Activated CD4-positive, alpha-beta T cell treated with anti-CD3 and anti-CD28 coated beads, Interleukin-2, amount 10 ng/mL, durations not matched to agents 24 days and 14 days (primary cell): ENCODE results near the gene MCHR1. TPM values are rescaled to one million over a fixed set of nuclear protein-coding genes. Genes with fewer than 3 reads are reported as not detected.
"Not testable (repeated sequence)": the region's sequence is repeated elsewhere in the genome, so short reads cannot be mapped to it uniquely, and the experiment has no call there.

Source experiments
- DNase-seq: peaks from one replicate; pipeline ENCODE4 v3.0.0; 2022
- H3K27ac Mint-ChIP-seq: one replicate; pipeline ENCODE4 v1.8.0; 2022; ENCODE audit warnings: mild to moderate bottlenecking, mixed read lengths
- H3K27me3 Mint-ChIP-seq: one replicate; pipeline ENCODE4 v1.8.0; 2022; ENCODE audit warnings: mixed read lengths
- H3K36me3 Mint-ChIP-seq: one replicate; pipeline ENCODE4 v1.8.0; 2022; ENCODE audit warnings: low read depth, mild to moderate bottlenecking, mixed read lengths
- H3K4me1 Mint-ChIP-seq: one replicate; pipeline ENCODE4 v1.8.0; 2021; ENCODE audit warnings: mixed read lengths
- H3K4me3 Mint-ChIP-seq: one replicate; pipeline ENCODE4 v1.8.0; 2022; ENCODE audit warnings: mild to moderate bottlenecking, moderate library complexity, mixed read lengths
- H3K9me3 Mint-ChIP-seq: one replicate; pipeline ENCODE4 v1.8.0; 2021; ENCODE audit warnings: mixed read lengths
- intact Hi-C: fragments of 100-400 bp; cut with micrococcal nuclease; formaldehyde crosslinking; loops from one replicate; pipeline ENCODE4 v1.15.1; 2023
- total RNA-seq: library from RNA; stranded (reverse); gene quantifications from 2 replicates; pipeline ENCODE4 v1.2.3, GENCODE V29; 2022

Gene MCHR1
- total RNA-seq, 1 donor from 2014 or later, result not detected

GRCh38 chr22:40668611-40669411 is 10.5 kb upstream of the MCHR1 start:
- DNase-seq, result peak; percentile 72
- intact Hi-C loops, result loop anchor here (1.0 to 2.0 kb wide), 2 partner anchors 14 to 16 kb away; no protein-coding TSS in a partner anchor
- peaks cover 3% of the 10 kb centered on the region for H3K9me3 Mint-ChIP-seq
- peak overlapping the region; percentile 91 for H3K27ac Mint-ChIP-seq
- no peaks in the 10 kb centered on the region for H3K27me3 Mint-ChIP-seq
- H3K4me3 Mint-ChIP-seq, result peak overlapping the region; percentile 63
- H3K36me3 Mint-ChIP-seq, result peaks cover 2% of the 10 kb centered on the region
- peaks cover 26% of the 10 kb centered on the region for H3K4me1 Mint-ChIP-seq

GRCh38 chr22:40670058-40670457 is 9.2 kb upstream of the MCHR1 start:
- Mint-ChIP-seq H3K4me3 (no peak overlapping the region), H3K9me3 (peaks cover 3% of the 10 kb centered on the region), H3K27ac (peak overlapping the region; percentile 91), H3K4me1 (peaks cover 26% of the 10 kb centered on the region), H3K36me3 (peaks cover 2% of the 10 kb centered on the region), H3K27me3 (no peaks in the 10 kb centered on the region)
- DNase-seq, result no peak
- intact Hi-C loops, result no loop called here

DNA sequence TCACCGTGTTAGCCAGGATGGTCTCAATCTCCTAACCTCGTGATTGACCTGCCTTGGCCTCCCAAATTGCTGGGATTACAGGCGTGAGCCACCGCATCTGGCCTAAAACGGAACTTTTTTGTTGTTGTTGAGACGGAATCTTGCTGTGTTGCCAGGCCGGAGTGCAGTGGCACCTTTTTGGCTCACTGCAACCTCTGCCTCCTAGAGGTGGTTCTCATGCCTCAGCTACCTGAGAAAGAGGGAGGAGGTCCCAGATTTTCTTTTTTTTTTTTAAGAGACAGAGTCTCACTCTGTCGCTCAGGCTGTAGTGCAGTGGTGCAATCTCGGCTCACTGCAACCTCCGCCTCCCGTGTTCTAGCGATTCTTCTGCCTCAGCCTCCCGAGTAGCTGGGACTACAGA is 7.9 kb upstream of the MCHR1 start:
- no peak for DNase-seq
- no peaks in the 10 kb centered on the region for H3K27me3 Mint-ChIP-seq
- peaks cover 3% of the 10 kb centered on the region for H3K9me3 Mint-ChIP-seq
- H3K36me3 Mint-ChIP-seq, result peaks cover 2% of the 10 kb centered on the region
- intact Hi-C loops, result no loop called here
- H3K27ac Mint-ChIP-seq, result peak overlapping the region; percentile 10
- peaks cover 26% of the 10 kb centered on the region for H3K4me1 Mint-ChIP-seq
- no peak overlapping the region for H3K4me3 Mint-ChIP-seq

GRCh38 chr22:40671796-40672360 is 7.4 kb upstream of the MCHR1 start:
- peaks cover 2% of the 10 kb centered on the region for H3K36me3 Mint-ChIP-seq
- no peak overlapping the region for H3K27ac Mint-ChIP-seq
- peaks cover 24% of the 10 kb centered on the region for H3K4me1 Mint-ChIP-seq
- H3K9me3 Mint-ChIP-seq, result peaks cover 3% of the 10 kb centered on the region
- H3K27me3 Mint-ChIP-seq, result no peaks in the 10 kb centered on the region
- DNase-seq, result no peak
- intact Hi-C loops, result no loop called here
- H3K4me3 Mint-ChIP-seq, result no peak overlapping the region

- peaks cover 3% of the 10 kb centered on the region for H3K9me3 Mint-ChIP-seq
- no peak for DNase-seq
- H3K27me3 Mint-ChIP-seq, result no peaks in the 10 kb centered on the region
- intact Hi-C loops, result no loop called here
- no peak overlapping the region for H3K27ac Mint-ChIP-seq
- peaks cover 2% of the 10 kb centered on the region for H3K36me3 Mint-ChIP-seq
- H3K4me3 Mint-ChIP-seq, result no peak overlapping the region
- H3K4me1 Mint-ChIP-seq, result peaks cover 20% of the 10 kb centered on the region
These were observed 6.3 kb upstream of the MCHR1 start for GRCh38 chr22:40673017-40673416.

- Mint-ChIP-seq H3K36me3 (no peaks in the 10 kb centered on the region), H3K27me3 (no peaks in the 10 kb centered on the region), H3K4me1 (peaks cover 10% of the 10 kb centered on the region), H3K4me3 (no peak overlapping the region), H3K27ac (no peak overlapping the region), H3K9me3 (no peaks in the 10 kb centered on the region)
- no peak for DNase-seq
- intact Hi-C loops, result no loop called here
These were observed 5.0 kb upstream of the MCHR1 start for GRCh38 chr22:40674274-40674673.

GRCh38 chr22:40676166-40676565 is 3.1 kb upstream of the MCHR1 start:
- not testable (repeated sequence) for DNase-seq, H3K36me3 Mint-ChIP-seq

GRCh38 chr22:40676644-40677043 is 2.6 kb upstream of the MCHR1 start:
- H3K27me3 Mint-ChIP-seq, result peaks cover 9% of the 10 kb centered on the region
- DNase-seq, result no peak
- intact Hi-C loops, result no loop called here
- no peak overlapping the region for H3K4me3 Mint-ChIP-seq
- H3K4me1 Mint-ChIP-seq, result peaks cover 9% of the 10 kb centered on the region
- H3K27ac Mint-ChIP-seq, result no peak overlapping the region
- no peaks in the 10 kb centered on the region for H3K9me3 Mint-ChIP-seq
- H3K36me3 Mint-ChIP-seq, result no peaks in the 10 kb centered on the region

More at GRCh38 chr22:40676166-40676565, 3.1 kb upstream of the MCHR1 start:
- intact Hi-C loops, H3K27ac Mint-ChIP-seq, H3K4me1 Mint-ChIP-seq, H3K9me3 Mint-ChIP-seq, H3K27me3 Mint-ChIP-seq, H3K4me3 Mint-ChIP-seq: not testable (repeated sequence)

DNA sequence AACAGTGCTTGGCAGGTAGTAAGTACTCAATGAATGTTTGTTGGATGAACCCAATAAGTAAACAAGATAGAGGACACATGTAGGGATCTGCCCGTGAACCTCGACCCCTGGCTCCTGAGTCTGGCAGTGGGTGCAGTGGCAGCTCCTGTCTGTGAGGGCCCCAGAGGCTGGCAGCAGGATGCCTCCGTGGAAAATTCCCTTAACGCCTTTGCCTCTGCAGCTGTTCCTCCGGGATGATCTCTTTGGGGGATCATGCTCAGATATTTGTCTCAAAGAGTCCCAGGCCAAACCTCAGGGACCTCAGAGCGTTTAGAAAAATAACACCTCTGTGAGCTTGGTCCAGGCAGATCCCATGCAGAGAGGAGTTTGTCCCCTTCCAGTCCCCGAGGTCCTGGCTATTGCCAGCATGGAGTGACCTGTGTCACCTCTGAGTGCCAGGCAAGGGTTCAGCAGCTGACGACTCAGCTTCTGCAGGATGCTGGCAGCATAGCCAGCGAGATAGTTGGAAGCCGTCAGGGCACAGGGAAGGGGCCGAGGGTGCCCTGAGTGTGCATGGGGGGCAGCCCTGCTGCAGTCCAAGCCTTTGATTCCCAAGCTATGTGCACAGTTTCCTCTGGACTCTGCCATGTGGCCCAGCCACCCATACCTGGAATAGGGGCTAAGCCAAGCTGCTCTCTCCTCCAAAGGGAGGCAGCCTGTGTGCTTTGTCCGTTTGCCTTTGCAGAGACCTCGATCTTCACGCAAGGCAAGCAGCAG is 613 bp upstream of the MCHR1 start:
- Mint-ChIP-seq H3K4me3 (no peak overlapping the region), H3K27me3 (peaks cover 9% of the 10 kb centered on the region), H3K27ac (no peak overlapping the region), H3K9me3 (no peaks in the 10 kb centered on the region), H3K36me3 (no peaks in the 10 kb centered on the region), H3K4me1 (peaks cover 19% of the 10 kb centered on the region)
- intact Hi-C loops, result no loop called here
- DNase-seq, result no peak

- no peaks in the 10 kb centered on the region for H3K36me3 Mint-ChIP-seq
- intact Hi-C loops, result no loop called here
- H3K4me3 Mint-ChIP-seq, result no peak overlapping the region
- H3K27me3 Mint-ChIP-seq, result peaks cover 9% of the 10 kb centered on the region
- no peak overlapping the region for H3K27ac Mint-ChIP-seq
- peaks cover 23% of the 10 kb centered on the region for H3K4me1 Mint-ChIP-seq
- no peaks in the 10 kb centered on the region for H3K9me3 Mint-ChIP-seq
- DNase-seq, result peak; percentile 60
These were observed 907 bp downstream of the MCHR1 start for GRCh38 chr22:40679964-40680818.

- Mint-ChIP-seq H3K4me1 (peaks cover 25% of the 10 kb centered on the region), H3K9me3 (no peaks in the 10 kb centered on the region), H3K27ac (no peak overlapping the region), H3K36me3 (no peaks in the 10 kb centered on the region), H3K4me3 (no peak overlapping the region), H3K27me3 (peaks cover 9% of the 10 kb centered on the region)
- DNase-seq, result no peak
- intact Hi-C loops, result no loop called here
These were observed 1.5 kb downstream of the MCHR1 start for GRCh38 chr22:40680819-40681183.

DNA sequence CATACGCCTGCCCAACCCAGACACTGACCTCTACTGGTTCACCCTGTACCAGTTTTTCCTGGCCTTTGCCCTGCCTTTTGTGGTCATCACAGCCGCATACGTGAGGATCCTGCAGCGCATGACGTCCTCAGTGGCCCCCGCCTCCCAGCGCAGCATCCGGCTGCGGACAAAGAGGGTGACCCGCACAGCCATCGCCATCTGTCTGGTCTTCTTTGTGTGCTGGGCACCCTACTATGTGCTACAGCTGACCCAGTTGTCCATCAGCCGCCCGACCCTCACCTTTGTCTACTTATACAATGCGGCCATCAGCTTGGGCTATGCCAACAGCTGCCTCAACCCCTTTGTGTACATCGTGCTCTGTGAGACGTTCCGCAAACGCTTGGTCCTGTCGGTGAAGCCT is 2.2 kb downstream of the MCHR1 start:
- H3K27me3 Mint-ChIP-seq, result peaks cover 9% of the 10 kb centered on the region
- peaks cover 25% of the 10 kb centered on the region for H3K4me1 Mint-ChIP-seq
- DNase-seq, result no peak
- no peaks in the 10 kb centered on the region for H3K9me3 Mint-ChIP-seq
- no peak overlapping the region for H3K4me3 Mint-ChIP-seq
- intact Hi-C loops, result no loop called here
- H3K36me3 Mint-ChIP-seq, result no peaks in the 10 kb centered on the region
- H3K27ac Mint-ChIP-seq, result peak overlapping the region; percentile 34

DNA sequence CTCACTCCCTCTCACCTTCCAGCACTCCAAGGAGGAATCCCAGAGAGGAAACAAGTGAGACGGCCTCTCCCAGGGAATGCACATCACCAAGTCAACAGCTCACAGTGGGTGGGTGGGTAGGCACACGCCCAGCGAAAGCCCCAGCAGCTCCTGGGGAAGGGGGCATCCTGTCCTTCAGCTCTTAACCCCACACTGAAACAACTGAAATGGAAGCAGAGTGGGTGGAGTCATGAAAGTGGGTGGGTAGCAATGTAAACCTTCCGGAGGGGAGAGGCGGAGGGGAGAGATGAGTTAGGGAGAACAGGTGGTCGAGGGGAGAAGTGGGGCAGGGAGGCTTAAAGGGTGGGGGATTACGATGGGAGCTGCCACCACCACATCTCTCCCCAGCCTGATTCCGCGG is 5.4 kb downstream of the MCHR1 start:
- peaks cover 26% of the 10 kb centered on the region for H3K4me1 Mint-ChIP-seq
- peak; percentile 72 for DNase-seq
- intact Hi-C loops, result no loop called here
- peak overlapping the region; percentile 77 for H3K4me3 Mint-ChIP-seq
- peaks cover 6% of the 10 kb centered on the region for H3K27me3 Mint-ChIP-seq
- H3K36me3 Mint-ChIP-seq, result no peaks in the 10 kb centered on the region
- peak overlapping the region; percentile 84 for H3K27ac Mint-ChIP-seq
- H3K9me3 Mint-ChIP-seq, result no peaks in the 10 kb centered on the region
